NB4 (cell line): ENCODE measurements around the gene ELAPOR2.
"Not testable (repeated sequence)": the region's sequence is repeated elsewhere in the genome, so short reads cannot be mapped to it uniquely, and the experiment has no call there.

Experiments used
- DNase-seq: peaks from one replicate; pipeline ENCODE4 v3.0.0; 2010; ENCODE audit warnings: low read depth
- H3K4me3 ChIP-seq: one replicate; pipeline ENCODE4 v1.5.1; 2011; ENCODE audit warnings: mild to moderate bottlenecking, low read depth, low read length, moderate library complexity
- CTCF ChIP-seq: IDR thresholded peaks from one replicate; pipeline ENCODE4 v1.5.1; 2012; ENCODE audit warnings: low read depth, low read length
- MAX ChIP-seq: IDR thresholded peaks from 2 replicates; pipeline ENCODE4 v1.6.1; 2011; ENCODE audit warnings: low read depth, low read length
- MYC ChIP-seq: IDR thresholded peaks from 2 replicates; pipeline ENCODE4 v1.6.1; 2011; ENCODE audit warnings: low read depth, low read length
- POLR2A ChIP-seq: IDR thresholded peaks from 2 replicates; pipeline ENCODE4 v1.6.1; 2011; ENCODE audit warnings: mild to moderate bottlenecking; ENCODE audit not compliant: insufficient read length; ENCODE audit errors: extremely low read depth

ELAPOR2 gene

GRCh38 chr7:87057210-87057609 is 2.2 kb downstream of the ELAPOR2 start:
- no peak overlapping the region for H3K4me3 ChIP-seq
- TF ChIP-seq MYC (no peak), CTCF (no peak), POLR2A (no peak), MAX (no peak)
- DNase-seq = no peak

GRCh38 chr7:87056346-87056745 is 3.1 kb downstream of the ELAPOR2 start:
- TF ChIP-seq MYC (no peak), MAX (no peak), POLR2A (no peak), CTCF (no peak)
- DNase-seq = no peak

GRCh38 chr7:87048839-87049238 is 10.6 kb downstream of the ELAPOR2 start:
- TF ChIP-seq MAX (no peak), CTCF (no peak), MYC (no peak), POLR2A (no peak)
- DNase-seq = no peak
- H3K4me3 ChIP-seq = no peak overlapping the region

More at GRCh38 chr7:87056346-87056745, 3.1 kb downstream of the ELAPOR2 start:
- H3K4me3 ChIP-seq = no peak overlapping the region

GRCh38 chr7:87046456-87046855 is 13.0 kb downstream of the ELAPOR2 start:
- DNase-seq = no peak
- no peak overlapping the region for H3K4me3 ChIP-seq
- TF ChIP-seq POLR2A (no peak), MYC (no peak), MAX (no peak), CTCF (no peak)

- not testable (repeated sequence) for DNase-seq, H3K4me3 ChIP-seq
Observed at GRCh38 chr7:87044713-87045112, 14.7 kb downstream of the ELAPOR2 start.

- DNase-seq, H3K4me3 ChIP-seq: not testable (repeated sequence)
Observed at GRCh38 chr7:87041586-87041985, 17.9 kb downstream of the ELAPOR2 start.

- peak overlapping the region; percentile 1 for H3K4me3 ChIP-seq
- DNase-seq = not testable (repeated sequence)
Observed at GRCh38 chr7:87039691-87040299, 19.7 kb downstream of the ELAPOR2 start.
